Measurements from ENCODE around the gene THSD4.
"Not testable (repeated sequence)": the region's sequence is repeated elsewhere in the genome, so short reads cannot be mapped to it uniquely, and the experiment has no call there.

Gene THSD4

DNA sequence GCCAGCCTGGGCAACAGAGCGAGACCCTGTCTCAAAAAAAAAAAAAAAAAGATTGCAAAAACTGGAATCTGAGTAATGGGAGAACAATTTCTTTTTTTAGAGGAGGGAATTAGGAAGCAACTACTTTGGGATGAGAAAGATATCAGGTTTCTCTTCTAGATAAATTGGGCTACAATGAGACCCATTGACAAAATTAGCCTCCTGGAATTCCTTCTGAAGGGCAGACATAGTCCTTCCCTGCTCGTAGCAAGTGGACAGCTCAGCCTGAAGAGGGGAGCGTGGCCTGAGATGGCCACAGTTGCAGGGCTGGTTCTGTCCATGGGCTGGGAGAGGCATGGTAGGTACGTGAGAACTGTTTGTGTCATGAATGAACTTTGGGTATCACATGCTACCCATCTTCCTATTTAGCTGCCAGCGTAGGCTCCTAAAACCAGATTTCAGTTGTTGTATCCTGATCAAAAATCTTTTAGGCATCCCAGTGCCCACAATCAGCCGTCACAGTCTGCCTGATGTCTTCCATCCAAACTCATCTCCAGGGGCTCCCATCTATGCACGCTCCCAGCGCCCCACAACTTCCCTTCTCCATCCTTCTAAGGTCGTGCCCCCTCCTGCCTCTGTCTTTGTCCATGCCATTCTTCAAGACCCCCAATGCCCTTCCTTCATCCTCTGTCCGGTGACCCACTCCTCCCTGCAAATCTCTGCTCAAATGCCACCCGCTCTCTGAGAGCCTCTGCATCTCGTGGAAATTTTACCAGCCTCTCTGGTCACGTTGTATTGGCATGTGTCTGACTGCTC is 603.0 kb downstream of the THSD4 start:
- H3K4me3 ChIP-seq (ENCODE audit: low read length): no peak overlapping the region
- H3K27me3 ChIP-seq (ENCODE audit: control insufficient read depth, insufficient read depth, low read length): no peaks in the 10 kb centered on the region
- no peaks in the 10 kb centered on the region for H3K9me3 ChIP-seq (ENCODE audit: control insufficient read depth, low read length)
- no peaks in the 10 kb centered on the region for H3K36me3 ChIP-seq (ENCODE audit: control insufficient read depth, insufficient read depth, low read length)
- no peaks in the 10 kb centered on the region for H3K4me1 ChIP-seq (ENCODE audit: control insufficient read depth, insufficient read depth, low read length)
- no peak overlapping the region for H3K9ac ChIP-seq (ENCODE audit: low read length)

- Histone ChIP-seq H3K9ac (ENCODE audit: low read length) (no peak overlapping the region), H3K27me3 (ENCODE audit: control insufficient read depth, insufficient read depth, low read length) (no peaks in the 10 kb centered on the region), H3K9me3 (ENCODE audit: control insufficient read depth, low read length) (no peaks in the 10 kb centered on the region), H3K4me3 (ENCODE audit: low read length) (no peak overlapping the region), H3K4me1 (ENCODE audit: control insufficient read depth, insufficient read depth, low read length) (peaks cover 3% of the 10 kb centered on the region), H3K36me3 (ENCODE audit: control insufficient read depth, insufficient read depth, low read length) (no peaks in the 10 kb centered on the region)
Measured at GRCh38 chr15:71723344-71723743, 608.1 kb downstream of the THSD4 start.

DNA sequence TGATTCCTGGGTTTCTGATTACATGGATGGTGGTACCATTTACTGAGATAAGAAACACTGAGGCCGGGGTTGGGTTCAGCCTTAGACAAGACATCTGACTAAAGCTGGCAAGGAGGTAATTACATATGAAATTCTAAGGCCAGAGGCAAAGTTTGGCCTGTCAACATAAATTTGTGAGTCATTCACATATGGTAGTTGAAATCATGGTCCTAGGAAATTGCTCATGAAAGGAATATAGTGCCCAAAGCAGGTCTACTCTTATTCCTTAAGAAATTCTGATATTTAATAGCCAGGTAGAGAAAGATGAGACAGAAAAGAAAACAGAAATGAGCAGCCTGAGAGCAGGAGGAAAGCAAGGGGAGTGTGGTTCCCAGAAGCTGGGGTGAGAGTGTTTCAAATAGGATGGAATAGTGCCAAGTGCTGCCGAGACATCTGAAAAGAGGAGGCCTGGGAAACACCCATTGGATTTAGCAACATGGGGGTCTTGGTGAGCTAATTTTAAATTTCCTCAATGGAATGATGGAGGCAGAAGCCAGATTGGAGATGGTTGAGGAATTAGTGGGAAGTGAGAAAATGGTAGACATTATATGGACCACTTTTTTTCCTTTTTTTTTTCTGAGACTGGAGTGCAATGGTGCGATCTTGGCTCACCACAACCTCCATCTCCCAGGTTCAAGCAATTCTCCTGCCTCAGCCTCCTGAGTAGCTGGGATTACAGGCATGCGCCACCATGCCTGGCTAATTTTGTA is 610.1 kb downstream of the THSD4 start:
- not testable (repeated sequence) for H3K4me1 ChIP-seq (ENCODE audit: control insufficient read depth, insufficient read depth, low read length); H3K4me3 ChIP-seq (ENCODE audit: low read length); H3K36me3 ChIP-seq (ENCODE audit: control insufficient read depth, insufficient read depth, low read length); H3K9ac ChIP-seq (ENCODE audit: low read length); H3K27me3 ChIP-seq (ENCODE audit: control insufficient read depth, insufficient read depth, low read length); H3K9me3 ChIP-seq (ENCODE audit: control insufficient read depth, low read length)

- Histone ChIP-seq H3K4me3 (ENCODE audit: low read length) (no peak overlapping the region), H3K9me3 (ENCODE audit: control insufficient read depth, low read length) (no peaks in the 10 kb centered on the region), H3K9ac (ENCODE audit: low read length) (no peak overlapping the region)
Measured at GRCh38 chr15:71728881-71729280, 613.6 kb downstream of the THSD4 start.

DNA sequence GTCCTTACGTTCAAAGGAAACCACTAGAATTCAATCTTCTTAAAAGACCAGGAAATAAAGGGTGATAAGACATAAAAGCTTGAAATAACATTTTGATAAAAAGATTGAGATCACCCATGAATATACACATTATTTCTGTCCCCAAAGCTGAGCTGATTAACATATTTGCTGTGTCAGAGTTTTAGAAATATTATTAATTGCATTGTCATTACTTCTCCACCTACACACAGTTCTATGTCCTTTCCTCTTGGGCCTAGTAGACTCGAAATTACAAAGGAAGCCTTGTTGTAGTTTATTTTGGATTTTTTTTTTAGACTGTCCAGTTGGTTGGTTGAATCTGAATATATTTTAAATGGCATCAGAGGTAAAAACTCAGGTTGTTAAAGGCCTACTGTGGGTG is 614.0 kb downstream of the THSD4 start:
- Histone ChIP-seq H3K9me3 (ENCODE audit: control insufficient read depth, low read length) (no peaks in the 10 kb centered on the region), H3K27me3 (ENCODE audit: control insufficient read depth, insufficient read depth, low read length) (no peaks in the 10 kb centered on the region), H3K4me1 (ENCODE audit: control insufficient read depth, insufficient read depth, low read length) (peaks cover 12% of the 10 kb centered on the region), H3K36me3 (ENCODE audit: control insufficient read depth, insufficient read depth, low read length) (no peaks in the 10 kb centered on the region), H3K9ac (ENCODE audit: low read length) (no peak overlapping the region), H3K4me3 (ENCODE audit: low read length) (no peak overlapping the region)

More at GRCh38 chr15:71728881-71729280, 613.6 kb downstream of the THSD4 start:
- Histone ChIP-seq H3K4me1 (ENCODE audit: control insufficient read depth, insufficient read depth, low read length) (peaks cover 12% of the 10 kb centered on the region), H3K36me3 (ENCODE audit: control insufficient read depth, insufficient read depth, low read length) (no peaks in the 10 kb centered on the region), H3K27me3 (ENCODE audit: control insufficient read depth, insufficient read depth, low read length) (no peaks in the 10 kb centered on the region)

- H3K27me3 ChIP-seq (ENCODE audit: control insufficient read depth, insufficient read depth, low read length): no peaks in the 10 kb centered on the region
- no peak overlapping the region for H3K4me3 ChIP-seq (ENCODE audit: low read length)
- H3K9ac ChIP-seq (ENCODE audit: low read length): no peak overlapping the region
- H3K36me3 ChIP-seq (ENCODE audit: control insufficient read depth, insufficient read depth, low read length): no peaks in the 10 kb centered on the region
- peaks cover 12% of the 10 kb centered on the region for H3K4me1 ChIP-seq (ENCODE audit: control insufficient read depth, insufficient read depth, low read length)
- no peaks in the 10 kb centered on the region for H3K9me3 ChIP-seq (ENCODE audit: control insufficient read depth, low read length)
Measured at GRCh38 chr15:71730277-71731144, 615.2 kb downstream of the THSD4 start.

DNA sequence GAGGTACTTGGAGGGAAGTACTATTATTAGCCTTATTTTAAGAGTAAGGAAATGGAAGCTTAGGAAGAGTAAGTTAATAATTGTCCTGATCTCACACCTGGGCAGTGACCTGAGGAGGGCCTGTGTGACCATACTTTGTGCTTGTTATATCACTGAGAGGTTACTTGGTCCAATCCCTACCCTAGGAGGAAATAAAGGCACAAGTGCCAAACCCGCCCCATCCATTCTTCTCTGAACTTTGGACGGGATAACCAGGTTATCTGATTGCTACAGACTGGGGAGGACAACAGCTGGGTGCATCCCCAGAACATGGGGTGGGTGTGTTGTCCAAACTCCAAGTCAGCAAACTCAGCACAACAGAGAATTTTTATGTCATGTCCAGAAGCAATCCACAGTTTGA is 617.4 kb downstream of the THSD4 start:
- Histone ChIP-seq H3K4me1 (ENCODE audit: control insufficient read depth, insufficient read depth, low read length) (peaks cover 12% of the 10 kb centered on the region), H3K36me3 (ENCODE audit: control insufficient read depth, insufficient read depth, low read length) (no peaks in the 10 kb centered on the region), H3K4me3 (ENCODE audit: low read length) (no peak overlapping the region), H3K9ac (ENCODE audit: low read length) (no peak overlapping the region), H3K27me3 (ENCODE audit: control insufficient read depth, insufficient read depth, low read length) (no peaks in the 10 kb centered on the region), H3K9me3 (ENCODE audit: control insufficient read depth, low read length) (no peaks in the 10 kb centered on the region)

- H3K9me3 ChIP-seq (ENCODE audit: control insufficient read depth, low read length): no peaks in the 10 kb centered on the region
- no peaks in the 10 kb centered on the region for H3K27me3 ChIP-seq (ENCODE audit: control insufficient read depth, insufficient read depth, low read length)
- H3K4me1 ChIP-seq (ENCODE audit: control insufficient read depth, insufficient read depth, low read length): peaks cover 12% of the 10 kb centered on the region
- no peaks in the 10 kb centered on the region for H3K36me3 ChIP-seq (ENCODE audit: control insufficient read depth, insufficient read depth, low read length)
- no peak overlapping the region for H3K4me3 ChIP-seq (ENCODE audit: low read length)
- no peak overlapping the region for H3K9ac ChIP-seq (ENCODE audit: low read length)
Measured at GRCh38 chr15:71733122-71733521, 617.9 kb downstream of the THSD4 start.

GRCh38 chr15:71734709-71735384 is 619.6 kb downstream of the THSD4 start:
- H3K36me3 ChIP-seq (ENCODE audit: control insufficient read depth, insufficient read depth, low read length): no peaks in the 10 kb centered on the region
- no peaks in the 10 kb centered on the region for H3K27me3 ChIP-seq (ENCODE audit: control insufficient read depth, insufficient read depth, low read length)
- no peaks in the 10 kb centered on the region for H3K9me3 ChIP-seq (ENCODE audit: control insufficient read depth, low read length)
- no peak overlapping the region for H3K4me3 ChIP-seq (ENCODE audit: low read length)
- peaks cover 7% of the 10 kb centered on the region for H3K4me1 ChIP-seq (ENCODE audit: control insufficient read depth, insufficient read depth, low read length)
- no peak overlapping the region for H3K9ac ChIP-seq (ENCODE audit: low read length)

- no peaks in the 10 kb centered on the region for H3K36me3 ChIP-seq (ENCODE audit: control insufficient read depth, insufficient read depth, low read length)
- no peak overlapping the region for H3K4me3 ChIP-seq (ENCODE audit: low read length)
- H3K9ac ChIP-seq (ENCODE audit: low read length): no peak overlapping the region
- no peaks in the 10 kb centered on the region for H3K27me3 ChIP-seq (ENCODE audit: control insufficient read depth, insufficient read depth, low read length)
- no peaks in the 10 kb centered on the region for H3K9me3 ChIP-seq (ENCODE audit: control insufficient read depth, low read length)
- peaks cover 7% of the 10 kb centered on the region for H3K4me1 ChIP-seq (ENCODE audit: control insufficient read depth, insufficient read depth, low read length)
Measured at GRCh38 chr15:71735385-71735757, 620.1 kb downstream of the THSD4 start.

GRCh38 chr15:71736286-71736947 is 621.1 kb downstream of the THSD4 start:
- H3K4me3 ChIP-seq (ENCODE audit: low read length): no peak overlapping the region
- no peaks in the 10 kb centered on the region for H3K27me3 ChIP-seq (ENCODE audit: control insufficient read depth, insufficient read depth, low read length)
- H3K9ac ChIP-seq (ENCODE audit: low read length): no peak overlapping the region
- no peaks in the 10 kb centered on the region for H3K36me3 ChIP-seq (ENCODE audit: control insufficient read depth, insufficient read depth, low read length)
- peaks cover 7% of the 10 kb centered on the region for H3K4me1 ChIP-seq (ENCODE audit: control insufficient read depth, insufficient read depth, low read length)
- no peaks in the 10 kb centered on the region for H3K9me3 ChIP-seq (ENCODE audit: control insufficient read depth, low read length)
